NCI-H1105 treated with DMSO at 0.1 percent for 48 hours (cell line): Measurements from ENCODE around the gene NTN5.
"Not testable (repeated sequence)": the region's sequence is repeated elsewhere in the genome, so short reads cannot be mapped to it uniquely, and the experiment has no call there.

Experiments used
- DNase-seq: peaks from one replicate; lab custom pipeline; 2025; lab: John Stamatoyannopoulos, UW

The NTN5 gene

GRCh38 chr19:48696353-48697010 lies 23.7 kb upstream of the NTN5 start:
- DNase-seq: no peak

- DNase-seq: no peak
Measured at GRCh38 chr19:48695743-48696352, 23.0 kb upstream of the NTN5 start, which contains the start of gene FUT2. FUT2 (plus strand) TSS chr19:48695971; CDS start chr19:48702957, 6,986 bp downstream.

- not testable (repeated sequence) for DNase-seq
Measured at GRCh38 chr19:48693629-48694028, 20.8 kb upstream of the NTN5 start.

GRCh38 chr19:48689449-48689848 lies 16.6 kb upstream of the NTN5 start:
- no peak for DNase-seq

- no peak for DNase-seq
Measured at GRCh38 chr19:48687776-48688175, 15.0 kb upstream of the NTN5 start.

- DNase-seq: not testable (repeated sequence)
Measured at GRCh38 chr19:48686637-48687036, 13.8 kb upstream of the NTN5 start.

GRCh38 chr19:48686088-48686487 lies 13.3 kb upstream of the NTN5 start:
- DNase-seq: no peak

- no peak for DNase-seq
Measured at GRCh38 chr19:48685583-48685982, 12.8 kb upstream of the NTN5 start.

- DNase-seq: no peak
Measured at GRCh38 chr19:48683349-48683748, 10.5 kb upstream of the NTN5 start.

- DNase-seq: no peak
Measured at GRCh38 chr19:48681127-48681470, 8.3 kb upstream of the NTN5 start.

- DNase-seq: no peak
Measured at GRCh38 chr19:48680436-48681126, 7.8 kb upstream of the NTN5 start.

- not testable (repeated sequence) for DNase-seq
Measured at GRCh38 chr19:48680006-48680405, 7.2 kb upstream of the NTN5 start.

GRCh38 chr19:48678201-48678600 lies 5.4 kb upstream of the NTN5 start:
- no peak for DNase-seq

GRCh38 chr19:48676887-48677286 lies 4.1 kb upstream of the NTN5 start:
- DNase-seq: no peak

- no peak for DNase-seq
Measured at GRCh38 chr19:48676487-48676886, 3.7 kb upstream of the NTN5 start.

- DNase-seq: peak; percentile 75
Measured at GRCh38 chr19:48674921-48675824, 2.4 kb upstream of the NTN5 start.

GRCh38 chr19:48674216-48674809 lies 1.5 kb upstream of the NTN5 start:
- DNase-seq: no peak

- DNase-seq: no peak
Measured at GRCh38 chr19:48673436-48674100, 751 bp upstream of the NTN5 start.

GRCh38 chr19:48671446-48671995 lies 1.3 kb downstream of the NTN5 start:
- no peak for DNase-seq

- DNase-seq: no peak
Measured at GRCh38 chr19:48670699-48671445, 1.9 kb downstream of the NTN5 start.
